GM23248 (cell line): ENCODE data around the gene ARFIP2. TPM values are rescaled to one million over a fixed set of nuclear protein-coding genes. Genes with fewer than 3 reads are reported as not detected.
A peak's percentile ranks its signal among the peaks of the same experiment; 100 is the strongest.

Experiments used
- DNase-seq: peaks from one replicate; pipeline ENCODE4 v3.0.0-alpha.2; 2015
- H2AFZ ChIP-seq: fragments of 200-600 bp; sonication (generic); 2 replicates; pipeline ENCODE4 v1.6.1; 2016; ENCODE audit warnings: antibody characterized with exemption
- H3F3A ChIP-seq: fragments of 200-600 bp; sonication (generic); 2 replicates; pipeline ENCODE4 v1.6.1; 2016; ENCODE audit warnings: mild to moderate bottlenecking, antibody characterized with exemption, mixed run types; ENCODE audit not compliant: insufficient read depth
- H3K27ac ChIP-seq: fragments of 200-600 bp; sonication (generic); 2 replicates; pipeline ENCODE4 v1.5.1; 2016; ENCODE audit warnings: mild to moderate bottlenecking
- H3K27me3 ChIP-seq: fragments of 200-600 bp; sonication (generic); replicated peaks from 2 replicates; pipeline ENCODE4 v1.6.1; 2016; ENCODE audit warnings: mild to moderate bottlenecking; ENCODE audit not compliant: insufficient read depth
- H3K36me3 ChIP-seq: fragments of 200-600 bp; sonication (generic); 2 replicates; pipeline ENCODE4 v1.6.1; 2016; ENCODE audit warnings: low read depth, mild to moderate bottlenecking
- H3K4me1 ChIP-seq: fragments of 200-600 bp; sonication (generic); 2 replicates; pipeline ENCODE4 v1.6.1; 2016; ENCODE audit warnings: mild to moderate bottlenecking; ENCODE audit not compliant: insufficient read depth
- H3K4me2 ChIP-seq: fragments of 200-600 bp; sonication (generic); one replicate; pipeline ENCODE4 v1.6.1; 2016; ENCODE audit warnings: mild to moderate bottlenecking; ENCODE audit not compliant: unreplicated experiment
- H3K4me3 ChIP-seq: fragments of 200-600 bp; sonication (generic); 2 replicates; pipeline ENCODE4 v1.5.1; 2016; ENCODE audit warnings: mild to moderate bottlenecking
- H3K79me2 ChIP-seq: fragments of 200-600 bp; sonication (generic); 2 replicates; pipeline ENCODE4 v1.6.1; 2016; ENCODE audit warnings: mild to moderate bottlenecking; ENCODE audit not compliant: insufficient read depth
- H3K9ac ChIP-seq: fragments of 200-600 bp; sonication (generic); 2 replicates; pipeline ENCODE4 v1.6.1; 2016; ENCODE audit warnings: mild to moderate bottlenecking
- H3K9me2 ChIP-seq: fragments of 200-600 bp; sonication (generic); 2 replicates; pipeline ENCODE4 v1.6.1; 2016; ENCODE audit warnings: mixed run types, mild to moderate bottlenecking, moderate library complexity; ENCODE audit not compliant: insufficient read depth
- H3K9me3 ChIP-seq: fragments of 200-600 bp; sonication (generic); one replicate; pipeline ENCODE4 v1.6.1; 2017; ENCODE audit warnings: low read depth
- H4K20me1 ChIP-seq: fragments of 200-600 bp; sonication (generic); 2 replicates; pipeline ENCODE4 v1.6.0; 2016; ENCODE audit not compliant: insufficient read depth
- EZH2 ChIP-seq: fragments of 200-600 bp; sonication (generic); IDR thresholded peaks from 2 replicates; pipeline ENCODE4 v1.6.1; 2018; ENCODE audit warnings: antibody characterized with exemption, mild to moderate bottlenecking; ENCODE audit not compliant: insufficient read depth, poor library complexity, severe bottlenecking
- EZH2phosphoT487 ChIP-seq: fragments of 200-600 bp; sonication (generic); IDR thresholded peaks from 2 replicates; pipeline ENCODE4 v1.6.1; 2018; ENCODE audit warnings: antibody characterized with exemption, moderate library complexity, mild to moderate bottlenecking, low read depth; ENCODE audit not compliant: insufficient read depth
- WGBS, 2 experiments: methylation state at CpG; one replicate each; pipeline ENCODE4 v1.1.6; 2015 to 2017; ENCODE audit warnings: low lambda C conversion rate in 2 of 2, low coverage in 1 of 2; ENCODE audit errors: missing lambda C conversion rate in 2 of 2; 5-methylcytosine and 5-hydroxymethylcytosine counted together
- in situ Hi-C: fragments of 300-500 bp; cut with MboI; formaldehyde crosslinking; loops from 2 replicates; pipeline ENCODE4 v1.15.0; 2020
- polyA plus RNA-seq: library from polyadenylated mRNA; unstranded; fragments of >200 nt; fragmentation: Nextera tagmentation; extraction: Ambion mirVana; gene quantifications from 2 replicates; pipeline ENCODE4 v1.2.1, GENCODE V29; 2016
- total RNA-seq: library from RNA; depleted of rRNA; stranded (reverse); fragments of >200 nt; shearing (Covaris generic); gene quantifications from 2 replicates; pipeline ENCODE4 v1.2.3, GENCODE V29; 2014

The ARFIP2 gene
- total and polyA plus RNA-seq, 2 experiments from 2014 or later, result 57.9 to 69.5 TPM

GRCh38 chr11:6472934-6473333 lies 8.2 kb downstream of the ARFIP2 start:
- H3K27ac ChIP-seq, result no peak overlapping the region
- no peaks in the 10 kb centered on the region for H3K9me3 ChIP-seq
- peak overlapping the region; percentile 84 for H3K4me3 ChIP-seq
- H3K4me1 ChIP-seq, result peaks cover 18% of the 10 kb centered on the region
- no peaks in the 10 kb centered on the region for H4K20me1 ChIP-seq
- TF ChIP-seq EZH2 (no peak), EZH2phosphoT487 (no peak)
- H3K9ac ChIP-seq, result peak overlapping the region; percentile 11; the same call in 1 of the 2 replicates
- peaks cover 19% of the 10 kb centered on the region for H3F3A ChIP-seq
- peaks cover 46% of the 10 kb centered on the region for H3K79me2 ChIP-seq
- in situ Hi-C loops, result no loop called here
- DNase-seq, result no peak
- no peaks in the 10 kb centered on the region for H3K36me3 ChIP-seq
- H3K9me2 ChIP-seq, result no peaks in the 10 kb centered on the region
- peak overlapping the region; percentile 54 for H3K4me2 ChIP-seq
- H2AFZ ChIP-seq, result no peak overlapping the region
- 0 to 9% methylated on average over 1 of the region's 1 CpG for WGBS, 2 experiments
- H3K27me3 ChIP-seq, result no peaks in the 10 kb centered on the region

GRCh38 chr11:6469599-6469998 lies 11.5 kb downstream of the ARFIP2 start:
- H3K4me2 ChIP-seq, result no peak overlapping the region
- no peak for TF ChIP-seq EZH2
- no peak for TF ChIP-seq EZH2phosphoT487
- no peak overlapping the region for H3K4me3 ChIP-seq
- peaks cover 53% of the 10 kb centered on the region for H3K79me2 ChIP-seq
- no peak overlapping the region for H3K9ac ChIP-seq
- H2AFZ ChIP-seq, result no peak overlapping the region
- H3K27me3 ChIP-seq, result no peaks in the 10 kb centered on the region
- H4K20me1 ChIP-seq, result no peaks in the 10 kb centered on the region
- peaks cover 5% of the 10 kb centered on the region for H3F3A ChIP-seq
- H3K4me1 ChIP-seq, result peaks cover 8% of the 10 kb centered on the region
- no peaks in the 10 kb centered on the region for H3K9me2 ChIP-seq
- 100% methylated on average over 1 of the region's 1 CpG for WGBS, 2 experiments
- DNase-seq, result no peak
- H3K36me3 ChIP-seq, result no peaks in the 10 kb centered on the region; the same call in 1 of the 2 replicates
- in situ Hi-C loops, result no loop called here
- no peaks in the 10 kb centered on the region for H3K9me3 ChIP-seq
- H3K27ac ChIP-seq, result no peak overlapping the region

GRCh38 chr11:6468712-6469495 lies 12.2 kb downstream of the ARFIP2 start:
- no peak overlapping the region for H3K27ac ChIP-seq
- H3K9me2 ChIP-seq, result no peaks in the 10 kb centered on the region
- no peaks in the 10 kb centered on the region for H3K9me3 ChIP-seq
- H3F3A ChIP-seq, result no peaks in the 10 kb centered on the region
- 0 out of 2 replicates have a peak, but pooled peaks cover 5% of the 10 kb centered on the region for H3K4me1 ChIP-seq
- no peaks in the 10 kb centered on the region for H4K20me1 ChIP-seq
- no peak overlapping the region for H3K4me3 ChIP-seq
- H3K9ac ChIP-seq, result no peak overlapping the region
- no peak overlapping the region for H3K4me2 ChIP-seq
- DNase-seq, result peak; percentile 24
- in situ Hi-C loops, result no loop called here
- no peak for TF ChIP-seq EZH2
- no peak for TF ChIP-seq EZH2phosphoT487
- peaks cover 6% of the 10 kb centered on the region; the same call in 1 of the 2 replicates for H3K36me3 ChIP-seq
- WGBS, 2 experiments, result 43% methylated on average over 6 of the region's 6 CpGs
- H3K79me2 ChIP-seq, result peaks cover 53% of the 10 kb centered on the region
- no peak overlapping the region for H2AFZ ChIP-seq
- H3K27me3 ChIP-seq, result no peaks in the 10 kb centered on the region

- Histone ChIP-seq H3K36me3 (peaks cover 6% of the 10 kb centered on the region; the same call in 1 of the 2 replicates), H3K4me1 (no peaks in the 10 kb centered on the region), H3F3A (no peaks in the 10 kb centered on the region), H3K27ac (no peak overlapping the region), H3K4me3 (no peak overlapping the region), H3K27me3 (no peaks in the 10 kb centered on the region), H2AFZ (no peak overlapping the region), H3K9ac (no peak overlapping the region), H3K9me3 (no peaks in the 10 kb centered on the region), H3K79me2 (no peaks in the 10 kb centered on the region), H3K4me2 (no peak overlapping the region), H4K20me1 (no peaks in the 10 kb centered on the region), H3K9me2 (no peaks in the 10 kb centered on the region)
- WGBS, 2 experiments, result 97 to 100% methylated on average over 1 of the region's 1 CpG
- TF ChIP-seq EZH2phosphoT487 (no peak), EZH2 (no peak)
- DNase-seq, result no peak
- in situ Hi-C loops, result no loop called here
These were observed 22.1 kb downstream of the ARFIP2 start for GRCh38 chr11:6459099-6459450.
